ENCODE data around the gene BEGAIN.

The BEGAIN gene

GRCh38 chr14:100548295-100548655 is 38.9 kb downstream of the BEGAIN start:
- DNase-seq: no peak

DNA sequence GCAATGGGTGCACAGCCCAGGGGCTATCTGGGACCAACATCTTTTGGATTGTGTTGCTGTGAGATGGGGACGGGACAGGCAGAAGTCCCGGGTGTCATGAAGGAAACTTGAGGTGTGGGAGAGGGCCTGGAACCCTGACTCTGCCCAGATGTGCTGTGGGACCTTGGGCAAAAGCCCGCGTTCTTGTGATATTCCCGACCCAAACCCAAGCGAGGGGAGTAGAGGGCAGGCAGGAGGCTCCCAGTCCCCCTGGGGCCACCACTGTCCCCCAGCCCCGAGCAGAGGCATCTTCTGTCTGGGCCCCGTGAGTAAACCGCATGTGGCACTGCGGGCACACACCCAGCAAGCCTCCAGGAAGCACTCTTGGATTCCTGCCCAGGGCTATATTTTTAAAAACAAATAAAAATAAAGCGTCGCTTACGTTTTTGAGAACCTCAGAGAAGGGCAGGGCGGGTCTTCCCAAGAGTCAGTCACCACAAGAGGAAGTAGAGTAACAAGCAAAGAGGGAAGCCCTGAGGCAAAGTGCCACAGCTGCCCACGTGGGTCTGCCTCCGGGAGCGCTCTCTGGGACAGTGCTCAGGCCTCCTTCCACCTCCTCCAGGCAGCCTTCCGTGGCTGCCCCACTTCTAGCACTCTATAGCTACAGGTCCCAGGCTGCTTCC is 39.5 kb downstream of the BEGAIN start:
- peak; percentile 46 to 70 for DNase-seq

GRCh38 chr14:100546051-100546443 is 41.2 kb downstream of the BEGAIN start:
- no peak for DNase-seq

DNA sequence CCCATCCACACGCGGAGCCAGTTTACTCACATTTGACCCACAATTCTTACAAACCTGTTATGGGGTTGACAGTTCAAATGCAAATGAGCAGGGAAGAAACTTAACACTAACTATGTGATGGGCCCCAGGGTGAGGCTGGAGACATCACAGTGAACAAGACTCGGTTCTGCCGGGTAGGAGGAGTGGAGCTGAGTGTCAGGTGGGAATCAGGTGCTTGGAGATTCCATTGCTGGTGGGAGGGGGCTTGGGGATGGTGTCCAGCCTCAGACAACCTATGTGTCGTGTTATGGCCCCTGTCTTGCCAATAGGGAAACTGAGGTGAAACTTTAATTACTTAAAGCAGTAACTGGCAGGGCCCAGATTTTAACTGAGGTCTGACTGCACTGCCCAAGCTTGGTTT is 41.9 kb downstream of the BEGAIN start:
- DNase-seq: no peak

DNA sequence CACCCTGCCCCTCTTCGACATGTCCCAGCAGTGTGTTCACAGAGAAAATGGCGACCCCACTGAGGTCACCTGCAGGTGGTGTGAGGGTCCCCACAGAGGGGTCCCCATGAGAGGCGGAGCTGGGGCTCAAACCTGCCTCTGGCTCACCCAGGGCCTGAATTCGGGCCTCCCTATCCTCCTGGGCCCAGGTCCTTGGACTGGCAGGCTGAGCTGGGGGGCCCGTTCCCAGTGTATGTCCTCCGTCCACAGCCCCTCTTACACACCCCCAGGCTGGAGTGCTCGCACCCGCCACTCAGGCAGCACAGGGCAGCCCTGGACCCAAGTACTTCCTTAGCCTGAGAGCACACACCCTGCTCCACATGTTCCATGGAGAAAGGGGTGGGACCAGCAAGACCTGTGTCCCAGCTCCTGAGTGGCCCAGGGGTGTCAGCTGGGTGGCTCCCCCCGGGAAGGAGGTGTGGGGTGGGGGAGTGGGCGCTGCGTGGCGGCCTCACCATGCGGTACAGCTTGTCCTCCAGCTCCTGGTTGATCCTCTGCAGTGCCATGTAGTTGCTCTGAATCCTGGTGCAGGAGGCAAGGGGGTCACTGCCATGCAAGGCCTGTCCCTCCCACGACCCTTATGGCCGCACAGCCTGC is 42.6 kb downstream of the BEGAIN start:
- no peak for DNase-seq

DNA sequence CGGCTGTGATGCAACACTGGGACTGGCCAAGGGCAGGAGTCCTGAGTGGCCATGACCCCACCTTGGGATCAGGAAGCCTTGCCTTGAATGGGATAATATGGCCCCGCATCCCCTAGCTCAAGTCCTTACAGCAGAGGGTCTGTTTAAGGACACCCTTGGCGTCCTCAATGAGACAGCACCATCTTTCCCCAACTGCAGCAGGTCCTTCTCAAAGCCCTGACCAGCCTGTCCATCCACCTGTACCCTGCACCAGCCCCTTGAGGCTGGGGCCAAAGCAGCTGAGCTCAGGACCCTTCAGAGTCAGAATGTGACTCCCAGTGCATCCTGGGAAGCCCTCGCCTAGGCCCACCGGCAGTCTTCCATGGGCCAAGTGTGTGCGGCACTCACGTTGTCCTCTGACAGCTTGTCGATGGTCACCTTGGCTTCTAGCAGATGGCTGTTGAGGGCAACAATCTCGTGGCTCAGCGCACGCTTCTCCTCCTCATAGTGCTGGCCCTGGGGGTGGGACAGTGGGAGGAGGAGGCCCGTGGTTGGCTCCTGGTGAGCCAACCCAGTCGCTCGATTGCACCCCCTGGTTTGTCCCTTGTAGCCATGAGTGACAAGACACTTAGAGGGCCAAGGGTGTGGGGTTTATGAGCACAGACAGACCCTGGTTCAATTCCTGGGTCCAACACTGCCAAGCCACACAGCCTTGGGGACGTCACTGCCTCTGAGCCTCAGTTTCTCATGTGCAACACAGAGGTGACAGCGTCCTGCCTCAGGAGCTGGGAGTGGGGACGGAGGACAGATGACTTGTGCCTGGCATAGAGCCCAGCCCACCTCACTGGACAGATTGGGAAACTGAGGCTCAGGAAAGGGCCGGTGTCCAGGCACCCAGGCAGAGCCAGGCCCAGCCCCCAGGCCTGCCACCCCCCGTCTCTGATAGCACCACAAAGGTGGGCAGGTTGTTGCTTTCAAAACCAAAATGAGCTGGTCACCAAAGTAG is 43.5 kb downstream of the BEGAIN start:
- no peak for DNase-seq

- no peak for DNase-seq
These were observed 44.5 kb downstream of the BEGAIN start for GRCh38 chr14:100542619-100543205.

- no peak for DNase-seq
These were observed 45.3 kb downstream of the BEGAIN start for GRCh38 chr14:100541621-100542560.

GRCh38 chr14:100540926-100541620 is 46.1 kb downstream of the BEGAIN start:
- no peak for DNase-seq

DNA sequence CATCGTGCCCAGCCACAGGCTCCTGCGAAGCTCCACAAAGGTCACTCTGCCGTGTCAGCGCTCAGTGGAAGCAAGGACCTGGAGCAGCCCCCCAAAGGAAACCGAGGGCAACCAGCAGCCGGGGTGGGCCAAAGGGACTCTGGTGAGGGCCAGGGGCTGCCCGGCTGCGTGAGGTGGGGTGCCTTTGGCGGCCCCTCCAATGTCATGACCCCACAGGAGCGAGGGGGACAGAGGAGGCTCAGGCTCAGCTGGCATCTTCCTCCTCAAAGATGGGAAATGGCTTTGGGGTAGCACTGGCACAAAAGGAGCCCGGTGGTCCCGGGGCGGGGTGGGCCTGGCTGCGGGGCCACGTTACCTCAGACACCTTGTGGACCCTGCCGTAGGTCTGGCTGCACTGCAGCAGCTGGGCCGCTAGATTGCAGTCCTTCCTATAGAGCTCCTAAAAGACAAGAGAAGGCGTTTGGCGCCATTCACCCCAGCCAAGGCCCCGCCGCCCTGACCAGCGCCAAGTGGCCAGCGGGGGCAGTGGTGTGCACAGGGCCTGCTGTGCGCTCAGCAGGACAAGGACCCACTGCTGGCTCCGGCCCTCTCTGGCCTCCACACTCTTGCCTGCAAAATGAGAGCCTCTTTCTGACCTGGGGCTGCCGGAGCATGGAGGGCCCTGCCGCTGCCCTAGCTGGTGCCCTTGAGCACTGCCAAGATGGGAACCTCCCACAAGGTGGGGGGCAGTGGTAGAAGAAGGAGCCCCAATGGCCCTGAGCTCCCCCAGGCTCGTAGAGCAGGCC is 46.9 kb downstream of the BEGAIN start:
- no peak for DNase-seq

DNA sequence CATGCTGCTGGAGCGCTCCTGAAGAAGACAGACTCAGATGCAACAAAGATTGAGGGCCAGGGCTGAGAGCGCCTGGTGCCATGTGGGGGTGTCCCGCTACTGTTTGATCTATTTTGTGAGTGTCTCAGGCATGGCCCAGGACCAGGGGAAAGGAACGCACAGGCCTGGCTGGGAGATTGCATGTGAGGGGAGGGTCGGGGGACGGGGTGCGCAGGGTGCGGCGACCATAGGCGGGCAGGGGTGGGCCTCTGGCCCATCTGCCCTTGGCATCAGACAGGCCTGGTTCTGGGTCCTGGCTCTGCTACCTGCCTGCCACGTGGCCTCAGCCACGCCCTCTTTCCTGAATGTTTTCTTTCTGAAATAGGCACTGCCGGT is 47.5 kb downstream of the BEGAIN start:
- no peak for DNase-seq

DNA sequence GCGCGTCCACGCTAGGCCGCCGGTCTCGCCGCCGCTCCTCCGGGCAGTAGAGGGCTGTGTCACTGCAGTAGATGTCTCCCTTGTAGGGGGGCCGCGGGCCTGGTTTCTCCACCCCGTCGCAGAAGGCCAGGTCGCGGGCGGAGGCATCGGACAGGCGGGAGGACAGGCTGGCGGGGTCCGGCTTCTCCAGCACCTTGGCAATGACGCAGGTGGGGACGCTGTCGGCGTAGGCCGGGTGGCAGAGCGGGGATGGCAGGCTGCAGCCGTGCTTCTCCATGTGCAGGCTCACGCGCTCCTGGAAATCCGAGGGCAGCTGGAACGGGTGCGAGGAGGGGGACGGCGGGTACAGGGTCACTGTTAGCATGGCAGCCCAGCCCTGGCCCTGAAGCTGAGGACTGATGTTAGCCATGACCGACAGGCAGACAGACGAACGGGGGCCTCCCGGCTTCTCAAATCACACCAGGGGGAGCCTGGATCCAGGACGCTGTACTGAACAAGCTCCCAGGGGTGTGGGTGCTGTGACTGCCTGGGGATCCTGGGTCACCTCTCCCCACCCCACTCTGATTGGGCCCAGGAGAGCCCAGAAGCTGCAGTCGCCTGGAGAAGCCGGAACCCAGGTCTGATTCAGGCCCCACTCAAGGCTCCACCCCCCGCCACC is 48.1 kb downstream of the BEGAIN start:
- DNase-seq: no peak

- DNase-seq: no peak
These were observed 48.7 kb downstream of the BEGAIN start for GRCh38 chr14:100538351-100539002.

DNA sequence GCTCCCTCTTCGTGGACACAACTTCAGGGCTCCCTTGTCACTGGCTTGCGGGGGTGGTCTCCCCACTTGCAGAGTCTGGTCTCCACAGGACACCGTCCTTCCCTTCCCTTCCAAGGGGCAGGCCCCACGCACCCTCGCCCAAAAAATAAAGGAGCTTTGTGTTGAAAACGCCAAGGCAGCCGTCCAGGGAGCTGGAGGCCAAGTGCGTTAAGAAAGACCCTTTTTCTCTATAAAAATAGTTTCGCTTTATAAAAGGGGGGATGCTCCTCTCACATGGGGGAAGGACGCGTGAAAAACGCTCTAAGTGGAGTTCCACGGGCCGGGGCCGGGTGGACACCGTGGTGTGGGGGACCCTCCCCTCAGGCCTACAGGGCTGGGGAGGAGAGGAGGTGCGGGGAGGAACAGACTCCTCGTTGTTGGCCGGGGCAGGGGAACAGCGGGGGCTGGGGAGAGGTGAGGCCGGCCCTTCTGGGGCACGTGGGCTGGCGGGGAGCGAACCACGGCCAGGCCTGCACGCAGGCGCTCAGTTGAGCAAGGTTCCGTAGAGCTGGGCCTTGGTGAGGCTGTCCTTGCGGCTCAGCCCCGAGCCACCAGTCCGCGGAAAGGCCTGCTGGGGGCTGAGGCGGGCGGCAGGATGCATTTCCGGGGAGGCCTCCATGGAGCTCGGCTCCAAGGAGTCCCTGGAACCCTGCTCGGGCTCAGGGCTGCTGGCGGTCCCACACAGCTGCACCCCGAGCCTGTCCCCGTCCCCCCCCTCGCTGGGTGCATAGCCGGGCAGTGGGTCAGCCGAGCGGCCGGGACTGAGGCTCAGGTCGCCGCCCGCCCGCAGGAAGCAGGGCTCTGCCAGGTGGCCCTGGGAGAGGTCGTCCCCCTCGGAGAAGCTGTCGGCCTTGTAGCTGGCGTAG is 49.5 kb downstream of the BEGAIN start:
- DNase-seq: no peak

DNA sequence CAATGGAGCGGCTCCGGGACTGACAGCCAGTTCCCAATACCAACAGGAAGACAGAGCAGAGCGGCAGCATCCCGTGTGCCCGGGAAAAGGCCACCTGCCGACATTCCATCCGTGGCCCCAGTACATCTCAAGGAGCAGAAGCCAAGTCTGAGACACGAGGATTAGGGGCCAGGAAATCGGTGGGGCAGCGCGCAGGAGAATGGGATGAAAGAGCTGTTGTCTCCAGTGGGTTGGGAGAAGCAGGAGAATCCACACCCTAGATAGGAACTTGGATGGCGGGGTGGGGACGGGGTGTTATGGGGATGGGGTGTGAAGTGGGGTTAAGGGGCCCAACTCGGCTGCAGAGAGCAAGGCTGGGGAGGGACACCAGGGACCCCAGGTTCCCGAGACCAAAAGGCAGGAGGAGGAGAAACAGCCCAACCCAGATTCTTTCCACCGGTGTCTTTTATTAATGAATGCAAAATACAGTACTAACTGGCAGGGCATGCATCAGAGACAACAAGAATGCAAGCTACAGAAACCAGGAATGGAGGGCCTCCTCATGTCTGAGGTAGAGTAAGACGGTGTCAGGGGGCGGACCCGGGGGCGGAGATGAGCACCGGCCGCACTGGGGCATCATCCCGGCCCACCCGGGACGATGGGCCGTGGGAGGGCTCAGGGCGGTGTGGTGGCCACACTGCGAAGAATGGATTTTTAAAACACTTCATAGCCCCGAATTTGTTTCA is 50.3 kb downstream of the BEGAIN start:
- no peak for DNase-seq

DNA sequence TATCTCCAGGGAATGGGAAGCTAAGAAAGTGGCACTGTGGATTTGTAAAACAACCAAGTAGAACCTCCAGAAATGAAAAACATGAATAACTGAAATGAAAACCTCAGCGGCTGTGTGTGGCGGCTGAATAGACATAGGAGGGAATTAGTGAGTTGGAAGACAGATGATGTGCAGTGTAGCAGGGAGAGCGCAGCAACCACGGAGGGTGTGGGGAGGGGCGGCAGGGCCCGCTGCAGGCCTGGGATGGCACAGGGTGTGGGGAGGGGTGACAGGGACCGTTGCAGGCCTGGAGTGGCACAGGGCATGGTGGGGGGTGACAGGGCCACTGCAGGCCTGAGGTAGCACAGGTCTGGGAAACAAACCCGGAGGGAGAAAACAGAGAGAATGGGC is 51.1 kb downstream of the BEGAIN start:
- DNase-seq: no peak

DNA sequence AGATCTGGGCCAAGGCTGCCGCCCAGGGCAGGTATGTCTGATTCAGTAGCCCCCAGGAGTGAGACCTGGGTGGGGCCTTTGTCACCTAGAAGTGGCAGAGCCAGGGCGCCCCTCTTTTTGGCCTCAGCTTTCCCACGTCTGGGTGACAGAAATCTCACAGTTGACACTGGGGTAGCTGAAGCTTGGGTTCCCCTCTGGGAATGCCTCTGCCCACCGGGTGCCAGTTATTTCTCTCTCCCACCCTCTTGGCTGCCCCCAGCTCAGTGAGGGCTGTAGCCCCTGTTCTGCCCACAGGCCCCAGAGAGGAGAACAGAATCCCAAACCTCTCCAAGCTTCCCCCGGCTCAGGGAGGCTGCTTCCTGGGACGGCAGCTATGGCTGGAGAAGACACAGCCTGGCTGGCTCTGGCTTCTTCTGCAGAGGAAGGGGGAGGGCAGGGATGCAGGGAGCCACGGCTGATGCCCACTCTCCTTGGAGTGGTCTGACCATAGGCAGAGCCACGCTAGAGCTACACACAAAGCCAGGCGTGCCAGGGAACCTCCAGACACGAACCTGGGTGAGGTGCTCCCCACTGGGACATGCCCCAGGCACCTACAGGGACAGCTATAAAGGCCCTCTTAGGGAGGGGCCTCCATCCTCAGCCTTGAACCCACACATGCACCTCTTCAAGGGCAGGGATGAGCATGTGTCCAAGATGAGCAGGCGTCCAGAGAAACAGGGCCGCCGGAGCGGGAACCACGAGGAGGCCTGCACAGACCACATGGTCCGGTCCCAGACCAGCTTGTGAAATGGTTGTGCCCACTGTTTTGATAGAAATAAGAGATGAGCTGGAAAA is 51.7 kb downstream of the BEGAIN start:
- DNase-seq: no peak

Data from NCI-H2081 (cell line).